NT2/D1 (cell line): Measurements from ENCODE around the gene HOXA10.

Experiments
- SUZ12 ChIP-seq: IDR thresholded peaks from 2 replicates; pipeline ENCODE4 v1.6.1; 2011; ENCODE audit not compliant: insufficient read length, insufficient read depth; ENCODE audit errors: extremely low read depth
- YY1 ChIP-seq: IDR thresholded peaks from 2 replicates; pipeline ENCODE4 v1.6.1; 2011; ENCODE audit not compliant: insufficient read length, insufficient read depth

GRCh38 chr7:27179030-27179429, 4.9 kb upstream of the HOXA10 start:
- TF ChIP-seq YY1 (no peak), SUZ12 (no peak)
